Stimulated activated CD4-positive, alpha-beta T cell treated with anti-CD3 and anti-CD28 coated beads, Interleukin-12 subunit alpha, Interleukin-12 subunit beta, amount 100 ng/mL, for 24 hours (primary cell): ENCODE measurements around the gene PPP1R26.
"Not testable (repeated sequence)": the region's sequence is repeated elsewhere in the genome, so short reads cannot be mapped to it uniquely, and the experiment has no call there.

ENCODE experiments used
- DNase-seq, 2 experiments: peaks; one replicate each; pipeline ENCODE4 v3.0.0-alpha.2; 2020; ENCODE audit warnings: low read depth in 2 of 2

Gene PPP1R26

DNA sequence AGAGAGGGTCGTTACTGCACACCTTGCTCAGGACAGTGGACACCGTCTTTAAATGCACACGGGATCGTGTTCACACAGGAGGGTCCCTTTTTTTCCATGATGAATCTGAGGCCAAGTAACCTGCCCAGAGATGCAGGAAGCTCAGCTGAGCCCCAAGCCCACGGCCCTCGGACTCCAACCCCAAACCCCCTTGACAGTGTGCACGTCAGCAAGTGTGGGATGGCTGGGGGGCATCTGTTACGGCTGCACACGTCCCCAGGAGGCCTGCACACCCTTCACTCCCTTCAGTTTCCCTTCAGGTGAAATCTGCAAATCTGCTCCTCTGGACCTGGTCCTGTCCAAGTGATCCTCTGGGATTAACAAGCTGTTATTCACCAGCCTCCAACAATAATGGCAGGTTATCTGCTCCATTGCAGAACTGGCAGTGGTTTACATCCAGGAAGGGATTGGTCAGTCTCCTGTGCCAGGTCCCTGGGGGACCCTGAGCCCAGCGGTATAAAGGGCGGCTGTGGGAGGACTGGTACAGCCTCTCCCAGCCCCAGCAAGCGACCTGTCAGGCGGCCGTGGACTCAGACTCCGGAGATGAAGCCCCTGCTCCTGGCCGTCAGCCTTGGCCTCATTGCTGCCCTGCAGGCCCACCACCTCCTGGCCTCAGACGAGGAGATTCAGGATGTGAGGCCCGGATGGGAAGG, 41.5 kb downstream of the PPP1R26 start, which contains the start of gene LCN1:
LCN1 (plus strand) TSS at position 525 of the 692 bp plus-strand sequence; CDS start at position 583, 58 bp downstream.
- DNase-seq: no peak

DNA sequence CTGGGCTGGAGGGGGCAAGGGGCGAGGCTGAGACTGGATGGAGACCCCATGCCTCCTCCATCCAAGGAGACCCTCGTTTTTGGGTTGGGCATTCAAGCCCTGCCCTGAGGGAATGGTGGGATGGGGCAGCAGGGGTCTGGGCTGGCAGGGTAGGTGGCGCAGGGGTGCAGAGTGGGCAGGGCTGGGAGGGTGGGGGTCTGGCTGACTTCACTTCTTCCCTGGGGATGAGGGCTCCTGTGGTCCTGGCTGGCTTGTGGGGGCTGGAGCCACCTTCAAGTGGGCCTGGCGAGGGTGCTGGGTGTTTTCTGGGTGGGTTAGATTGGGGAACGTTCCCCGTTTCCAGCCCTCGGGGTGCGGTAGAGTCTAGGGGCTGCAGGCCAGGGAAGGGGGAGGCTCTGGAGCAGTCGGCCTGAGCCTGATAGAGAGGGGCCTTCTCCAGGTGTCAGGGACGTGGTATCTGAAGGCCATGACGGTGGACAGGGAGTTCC, 42.1 kb downstream of the PPP1R26 start:
- no peak for DNase-seq

DNA sequence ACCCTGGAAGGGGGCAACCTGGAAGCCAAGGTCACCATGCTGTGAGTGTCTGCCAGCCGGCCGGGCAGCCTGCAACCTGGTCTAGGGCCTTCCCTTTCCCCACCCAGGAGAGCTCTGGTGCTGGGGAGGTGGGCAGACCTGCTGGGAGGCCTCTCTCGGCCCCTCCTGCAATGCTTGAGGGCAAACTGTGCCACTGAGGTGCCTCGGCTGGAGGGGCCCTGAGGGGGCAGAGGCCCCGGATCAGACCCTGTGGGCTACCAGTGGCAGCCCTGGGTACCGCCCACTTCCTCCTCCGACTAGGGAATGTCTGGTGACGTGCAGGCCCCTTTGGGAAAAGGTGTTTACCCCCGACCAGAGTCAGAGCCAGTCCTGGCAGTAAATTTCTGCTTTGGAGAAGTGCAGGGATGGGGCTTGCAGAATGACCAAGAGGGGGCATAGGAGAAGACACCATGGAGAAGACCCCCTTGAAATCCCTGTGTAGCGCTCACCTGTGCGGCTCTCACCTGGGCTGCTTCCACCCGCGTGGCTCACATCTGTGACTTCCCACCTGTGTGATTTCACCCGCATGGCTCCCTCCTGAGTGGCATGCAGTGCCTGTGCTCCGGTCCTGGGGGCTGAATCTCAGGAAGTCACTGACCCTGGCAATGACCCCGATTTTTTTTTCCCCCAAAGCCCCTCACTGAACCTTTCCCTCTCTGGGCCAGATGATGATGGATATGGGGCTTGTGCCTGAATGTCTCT, 42.7 kb downstream of the PPP1R26 start:
- no peak for DNase-seq

GRCh38 chr9:135522931-135523330, 43.3 kb downstream of the PPP1R26 start:
- no peak for DNase-seq

GRCh38 chr9:135523521-135524129, 44.0 kb downstream of the PPP1R26 start:
- no peak for DNase-seq

- no peak for DNase-seq
These were observed 44.7 kb downstream of the PPP1R26 start for GRCh38 chr9:135524130-135524861.

DNA sequence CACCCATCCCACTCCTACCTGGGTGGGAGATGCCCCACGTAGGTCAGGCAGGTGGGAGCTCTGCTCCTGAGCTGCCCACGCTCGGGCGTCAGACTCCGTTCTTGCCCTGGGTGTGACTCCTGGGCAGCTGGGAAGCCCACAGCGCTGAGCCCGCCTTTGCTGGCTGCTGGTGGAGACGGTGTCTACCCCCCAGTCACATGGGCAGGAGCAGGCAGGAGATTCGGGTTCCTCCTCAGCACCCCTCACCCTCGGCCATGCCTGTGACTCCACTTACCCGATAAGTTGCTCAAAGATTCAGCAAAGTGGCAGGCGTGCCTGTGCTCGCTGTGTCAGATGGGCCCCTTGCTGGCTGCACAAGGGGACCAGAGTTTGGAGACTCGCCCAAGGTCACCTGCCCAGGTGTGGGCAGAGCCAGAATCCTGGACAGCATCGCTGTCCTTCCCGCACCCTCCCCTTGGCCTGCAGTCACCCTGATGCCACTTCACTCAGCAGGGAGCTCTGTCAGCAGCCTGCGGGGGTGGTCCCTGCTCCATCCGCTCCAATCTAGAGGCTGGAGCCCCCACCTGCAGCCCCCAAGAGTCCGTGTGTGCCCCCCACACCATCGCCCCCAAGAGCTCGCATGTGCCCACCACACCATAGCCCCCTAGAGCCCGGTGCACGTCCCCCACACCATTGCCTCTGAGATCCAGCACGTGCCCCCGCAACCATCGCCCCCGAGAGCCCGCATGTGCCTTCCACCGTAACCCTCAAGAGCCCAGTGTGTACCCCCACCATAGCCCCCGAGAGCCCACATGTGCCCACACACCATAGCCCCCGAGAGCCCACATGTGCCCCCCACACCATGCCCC, 45.9 kb downstream of the PPP1R26 start:
- no peak for DNase-seq

DNA sequence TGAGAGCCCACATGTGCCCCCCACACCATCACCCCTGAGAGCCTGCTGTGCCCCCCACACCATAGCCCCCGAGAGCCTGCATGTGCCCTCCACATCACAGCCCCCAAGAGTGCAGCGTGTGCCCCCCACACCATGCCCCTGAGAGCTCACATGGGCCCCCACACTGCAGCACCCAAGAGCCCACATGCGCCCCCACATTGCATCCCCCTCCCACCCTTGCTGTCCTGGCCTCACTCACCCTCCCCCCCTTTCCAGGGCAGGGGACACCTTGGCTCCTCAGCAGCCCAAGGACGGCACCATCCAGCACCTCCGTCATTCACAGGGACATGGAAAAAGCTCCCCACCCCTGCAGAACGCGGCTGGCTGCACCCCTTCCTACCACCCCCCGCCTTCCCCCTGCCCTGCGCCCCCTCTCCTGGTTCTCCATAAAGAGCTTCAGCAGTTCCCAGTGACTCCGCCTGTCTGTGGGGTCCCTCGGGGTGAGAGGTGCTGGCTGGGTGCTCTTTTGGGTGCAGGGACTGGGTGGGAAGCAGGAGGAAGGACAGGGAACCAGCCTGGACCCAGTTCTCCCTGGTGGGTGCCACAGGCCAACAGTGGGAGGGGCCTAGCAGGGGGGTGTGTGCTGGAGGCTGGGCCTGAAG, 46.6 kb downstream of the PPP1R26 start:
- DNase-seq: no peak

GRCh38 chr9:135526730-135527571, 47.4 kb downstream of the PPP1R26 start:
- no peak for DNase-seq

GRCh38 chr9:135528842-135529435, 49.4 kb downstream of the PPP1R26 start:
- DNase-seq: not testable (repeated sequence)

GRCh38 chr9:135530146-135530545, 50.6 kb downstream of the PPP1R26 start:
- DNase-seq: no peak

GRCh38 chr9:135531096-135531495, 51.5 kb downstream of the PPP1R26 start:
- no peak for DNase-seq

GRCh38 chr9:135533113-135533512, 53.5 kb downstream of the PPP1R26 start:
- DNase-seq: no peak

DNA sequence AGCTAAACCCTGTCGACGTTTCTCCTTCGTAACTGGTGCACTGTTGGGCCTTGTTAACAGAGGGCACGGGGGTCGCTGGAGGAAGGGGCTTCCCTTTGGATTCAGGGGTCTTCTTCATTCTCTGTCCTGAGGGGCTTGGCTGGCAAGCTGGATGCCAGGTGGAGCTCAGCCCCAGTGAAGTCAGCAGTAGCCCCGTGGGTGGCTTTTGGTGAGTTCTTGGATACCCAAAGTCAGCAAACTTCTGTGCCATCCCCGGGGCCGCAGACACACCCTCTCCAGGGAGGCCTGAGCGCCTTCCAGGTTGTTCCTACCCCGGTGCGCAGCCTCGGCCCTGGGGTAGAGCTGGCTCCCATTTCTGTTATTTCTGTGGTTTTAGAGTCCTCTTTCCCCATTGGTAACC, 54.1 kb downstream of the PPP1R26 start:
- DNase-seq: no peak

DNA sequence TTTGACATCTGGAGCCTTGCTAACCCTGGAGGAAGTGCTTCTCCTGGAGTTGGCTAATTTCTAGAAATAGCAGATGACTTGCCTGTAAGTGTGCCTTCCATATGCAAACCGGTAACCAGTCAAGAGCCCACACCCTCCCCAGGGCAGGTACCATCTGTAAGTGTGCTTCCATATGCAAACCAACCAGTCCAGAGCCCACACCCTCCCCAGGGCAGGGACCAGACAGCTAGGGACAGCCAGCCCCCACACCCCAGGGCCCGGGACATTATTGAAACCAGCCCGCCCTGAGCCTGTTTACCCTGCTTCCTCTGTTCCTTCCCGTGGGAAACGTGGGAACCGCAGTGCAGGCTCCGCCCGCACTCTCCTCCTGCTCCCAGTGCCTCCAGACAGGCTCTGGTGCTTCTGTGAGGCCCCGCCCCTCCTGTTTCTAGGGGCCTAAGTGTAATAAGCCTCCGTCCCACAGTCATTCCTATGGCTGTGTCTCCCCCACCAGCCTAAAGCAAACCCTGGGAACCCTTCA, 54.7 kb downstream of the PPP1R26 start:
- not testable (repeated sequence) for DNase-seq

DNA sequence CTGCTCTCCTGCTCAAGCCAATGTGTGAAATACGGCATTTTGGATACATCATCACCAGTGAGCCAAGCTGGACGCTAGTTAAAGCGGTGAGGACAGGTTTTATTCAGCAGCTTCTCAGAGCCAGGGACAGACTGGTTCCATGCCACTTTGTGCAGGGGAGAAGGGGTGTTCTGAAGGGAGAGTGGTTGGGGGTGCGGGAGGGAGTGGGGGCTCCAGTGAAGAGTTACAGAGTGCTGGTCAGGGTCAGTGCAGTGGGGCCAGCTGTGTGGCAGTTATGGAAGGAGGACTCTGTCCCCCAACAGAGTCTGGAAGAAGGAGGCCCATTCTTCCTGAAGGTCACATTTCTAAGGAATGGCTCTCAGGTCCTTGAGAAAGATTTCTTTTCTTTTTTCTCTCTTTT, 55.2 kb downstream of the PPP1R26 start:
- DNase-seq: not testable (repeated sequence)

DNA sequence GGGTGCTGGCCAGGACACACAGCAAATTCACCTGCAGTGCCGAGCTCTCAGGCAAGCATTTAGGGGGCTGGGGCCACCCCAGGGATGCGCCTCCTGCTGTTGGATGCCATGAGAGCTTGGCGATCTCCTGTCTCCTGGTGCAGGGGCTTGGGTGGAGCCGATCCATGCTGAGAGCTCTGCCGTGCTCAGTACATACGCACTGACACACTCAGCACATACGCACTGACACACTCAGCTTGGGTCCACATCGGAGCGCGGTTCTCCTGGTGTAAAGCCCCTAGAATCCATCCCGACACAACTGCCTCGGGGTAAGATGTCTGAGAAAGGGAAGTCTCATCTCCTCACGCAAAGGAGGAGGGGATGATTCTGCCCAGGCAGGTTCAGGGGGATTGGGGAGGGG, 56.0 kb downstream of the PPP1R26 start:
- not testable (repeated sequence) for DNase-seq

DNA sequence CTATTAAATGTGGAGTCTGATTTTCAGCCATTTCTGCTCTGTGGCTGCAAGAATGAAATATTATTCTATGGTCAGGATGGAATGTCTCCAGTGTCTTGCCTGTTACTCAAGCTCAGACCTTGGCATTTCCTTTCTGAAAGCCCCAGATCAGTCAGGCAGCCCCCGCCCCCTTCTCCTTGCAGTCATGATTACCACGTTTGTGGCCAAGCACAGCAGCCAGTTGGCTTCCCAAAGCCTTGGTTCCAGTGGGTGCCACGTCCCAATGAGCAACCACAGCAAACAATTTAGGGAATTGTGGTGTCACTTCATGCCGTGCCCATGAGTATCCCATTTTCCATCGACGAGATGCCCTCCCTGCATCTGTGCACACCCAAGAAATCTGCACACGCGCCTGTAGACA, 56.6 kb downstream of the PPP1R26 start:
- no peak for DNase-seq
